Measurements from ENCODE around the gene EHD4. TPM values are rescaled to one million over a fixed set of nuclear protein-coding genes. Genes with fewer than 3 reads are reported as not detected.

The EHD4 gene
- polyA plus RNA-seq, 1 donor (not counting 4 experiments of a cell fraction or from before 2014, with no cell fraction given): 31.5 TPM

GRCh38 chr15:41901431-41901830 lies 70.9 kb downstream of the EHD4 start:
- no peaks in the 10 kb centered on the region for H4K20me1 ChIP-seq (ENCODE audit: control insufficient read depth, extremely low read depth, insufficient read depth, low read length)
- FAIRE-seq (no peak), DNase-seq (ENCODE audit: low read depth, low spot score) (no peak)
- no peak overlapping the region for H3K27ac ChIP-seq (ENCODE audit: control insufficient read depth, insufficient read depth, low read length)
- no peak for TF ChIP-seq EZH2 (IDR thresholded peaks at IDR 0.05; ENCODE audit: low read length)
- peaks cover 15 to 34% of the 10 kb centered on the region in 2 experiments for H3K36me3 ChIP-seq (ENCODE audit: control insufficient read depth in 2 of 2, extremely low read depth in 1 of 2, insufficient read depth in 2 of 2, low read length in 2 of 2)
- H3K4me3 ChIP-seq (ENCODE audit: control insufficient read depth in 2 of 3, extremely low read depth in 1 of 3, insufficient read depth in 2 of 3, low read depth in 1 of 3, low read length in 3 of 3): no peak overlapping the region
- peaks cover 8% of the 10 kb centered on the region for H3K79me2 ChIP-seq (ENCODE audit: control insufficient read depth, insufficient read depth, low read length)
- no peaks in the 10 kb centered on the region for H3K4me1 ChIP-seq (ENCODE audit: control insufficient read depth, extremely low read depth, insufficient read depth, low read length)
- H3K9me1 ChIP-seq (ENCODE audit: control insufficient read depth, extremely low read depth, insufficient read depth, low read length): no peaks in the 10 kb centered on the region
- dilution Hi-C loops (cut with MboI; ENCODE audit: extremely low pct_ligation_motif_present, low sequenced_read_pairs): no loop called here
- no peaks in the 10 kb centered on the region for H3K9me3 ChIP-seq (ENCODE audit: control insufficient read depth, low read depth, low read length)
- H3K27me3 ChIP-seq (ENCODE audit: control insufficient read depth, extremely low read depth, insufficient read depth, low read length): no peaks in the 10 kb centered on the region
- H2AFZ ChIP-seq (ENCODE audit: control insufficient read depth, low read length): no peak overlapping the region
- H3K4me2 ChIP-seq (ENCODE audit: control insufficient read depth, extremely low read depth, insufficient read depth, low read depth, low read length): no peak overlapping the region
- H3K9ac ChIP-seq (ENCODE audit: control insufficient read depth, extremely low read depth, insufficient read depth, low read length): no peak overlapping the region

- Histone ChIP-seq H3K36me3 (ENCODE audit: control insufficient read depth in 2 of 2, extremely low read depth in 1 of 2, insufficient read depth in 2 of 2, low read length in 2 of 2) (peaks cover 15 to 37% of the 10 kb centered on the region in 2 experiments), H3K9me3 (ENCODE audit: control insufficient read depth, low read depth, low read length) (no peaks in the 10 kb centered on the region), H3K79me2 (ENCODE audit: control insufficient read depth, insufficient read depth, low read length) (peaks cover 8% of the 10 kb centered on the region), H3K4me1 (ENCODE audit: control insufficient read depth, extremely low read depth, insufficient read depth, low read length) (no peaks in the 10 kb centered on the region), H3K4me3 (ENCODE audit: control insufficient read depth in 2 of 3, extremely low read depth in 1 of 3, insufficient read depth in 2 of 3, low read depth in 1 of 3, low read length in 3 of 3) (no peak overlapping the region), H3K9me1 (ENCODE audit: control insufficient read depth, extremely low read depth, insufficient read depth, low read length) (no peaks in the 10 kb centered on the region), H2AFZ (ENCODE audit: control insufficient read depth, low read length) (no peak overlapping the region), H3K27ac (ENCODE audit: control insufficient read depth, insufficient read depth, low read length) (no peak overlapping the region), H3K4me2 (ENCODE audit: control insufficient read depth, extremely low read depth, insufficient read depth, low read depth, low read length) (no peak overlapping the region), H4K20me1 (ENCODE audit: control insufficient read depth, extremely low read depth, insufficient read depth, low read length) (no peaks in the 10 kb centered on the region), H3K27me3 (ENCODE audit: control insufficient read depth, extremely low read depth, insufficient read depth, low read length) (no peaks in the 10 kb centered on the region), H3K9ac (ENCODE audit: control insufficient read depth, extremely low read depth, insufficient read depth, low read length) (no peak overlapping the region)
- dilution Hi-C loops (cut with MboI; ENCODE audit: extremely low pct_ligation_motif_present, low sequenced_read_pairs): no loop called here
- TF ChIP-seq EZH2 (IDR thresholded peaks at IDR 0.05; ENCODE audit: low read length) (no peak), CTCF (optimal IDR thresholded peaks at IDR 0.05 in 1 of 3, IDR thresholded peaks at IDR 0.05 in 1 of 3, conservative IDR thresholded peaks at IDR 0.05 in 1 of 3; ENCODE audit: extremely low read depth in 1 of 3, insufficient read depth in 2 of 3, low read length in 3 of 3) (no peak)
- DNase-seq (ENCODE audit: low read depth, low spot score): no peak
- no peak for FAIRE-seq
These were observed 71.6 kb downstream of the EHD4 start for GRCh38 chr15:41900526-41901380.
